NCI-H524 treated with DMSO at 0.1 percent for 48 hours (cell line): ENCODE data around the gene NEUROG3.

Source experiments
- DNase-seq: peaks from one replicate; lab custom pipeline; 2025; lab: John Stamatoyannopoulos, UW

Gene NEUROG3, protein sequence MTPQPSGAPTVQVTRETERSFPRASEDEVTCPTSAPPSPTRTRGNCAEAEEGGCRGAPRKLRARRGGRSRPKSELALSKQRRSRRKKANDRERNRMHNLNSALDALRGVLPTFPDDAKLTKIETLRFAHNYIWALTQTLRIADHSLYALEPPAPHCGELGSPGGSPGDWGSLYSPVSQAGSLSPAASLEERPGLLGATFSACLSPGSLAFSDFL

DNA sequence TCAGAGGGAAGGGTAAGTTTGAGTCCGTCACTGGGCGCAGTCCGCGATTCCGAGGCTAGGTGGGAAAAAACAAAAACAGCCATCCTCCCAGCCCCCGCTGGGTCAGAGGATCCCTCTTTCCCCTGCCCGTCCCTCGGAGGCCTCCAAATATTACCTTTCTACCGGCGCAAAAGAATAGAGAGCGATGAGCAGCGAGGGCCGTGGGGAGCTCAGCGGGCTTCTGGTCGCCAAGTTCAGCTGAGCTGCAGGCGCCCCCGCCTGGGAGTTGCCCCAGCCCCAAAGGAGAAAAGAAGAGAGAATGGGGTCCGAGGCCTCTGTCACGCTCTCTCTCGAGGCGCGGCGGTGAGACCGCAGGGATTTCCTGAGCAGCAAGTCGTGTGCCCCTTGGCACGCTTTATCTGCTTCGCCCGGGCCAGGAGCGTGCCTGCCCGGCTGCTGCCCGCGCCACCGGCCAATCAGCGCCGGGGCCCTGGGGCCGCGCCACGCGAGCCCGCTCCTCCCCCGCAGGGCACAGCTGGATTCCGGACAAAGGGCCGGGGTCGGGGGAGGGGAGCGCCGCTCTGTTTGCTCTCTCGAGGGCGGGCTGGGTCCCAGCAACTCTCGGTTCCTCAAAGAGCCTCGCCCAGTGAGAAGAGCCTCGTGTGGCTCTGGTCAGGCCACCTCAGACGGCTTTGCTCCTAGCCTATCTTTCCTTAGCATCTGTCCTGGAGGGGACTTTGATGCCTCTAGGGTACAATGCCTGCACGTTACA is at the start of gene NEUROG3:
NEUROG3 (minus strand) TSS at position 367 of the 751 bp plus-strand sequence. CDS start 379 bp downstream, outside the sequence.
- DNase-seq: no peak

DNA sequence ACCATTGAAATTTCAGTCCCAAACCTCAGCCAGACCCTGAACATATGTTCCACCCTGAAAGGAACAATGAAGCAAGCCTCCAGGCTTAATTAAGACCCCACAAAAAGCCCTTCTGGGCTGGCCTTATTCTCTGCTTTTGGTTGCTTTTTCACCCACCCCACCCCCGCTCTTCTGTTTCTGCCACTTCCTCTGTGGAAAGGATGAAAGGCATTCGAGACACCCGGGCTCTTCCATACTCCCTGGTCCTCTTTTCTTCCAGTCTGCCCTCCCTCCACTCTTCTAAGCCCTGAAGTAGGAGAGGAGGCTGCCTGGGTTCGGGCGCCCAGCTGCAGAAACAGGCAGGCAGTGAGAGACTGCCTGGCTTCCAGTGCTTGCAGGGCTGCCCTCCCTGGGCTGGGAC is 47.4 kb upstream of the NEUROG3 start:
- no peak for DNase-seq

DNA sequence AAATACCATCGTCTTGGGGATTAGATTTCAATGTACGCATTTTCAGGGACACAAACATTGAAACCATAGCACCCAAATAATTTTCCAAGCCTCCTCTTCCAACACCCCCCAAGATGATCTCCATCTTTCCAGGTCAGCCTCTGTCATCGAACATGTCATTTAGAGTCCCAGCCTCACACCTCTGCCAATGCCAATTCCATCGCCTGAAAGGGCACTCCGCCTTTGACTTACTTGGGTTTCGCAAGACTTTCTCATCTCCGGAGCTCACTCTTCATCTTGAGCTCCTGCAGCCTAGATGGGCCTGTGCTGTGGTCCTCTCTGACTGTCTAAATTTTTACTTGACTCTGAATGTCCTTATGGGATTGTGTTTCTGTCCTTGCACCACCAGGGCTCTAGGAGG is 46.4 kb upstream of the NEUROG3 start:
- DNase-seq: no peak

DNA sequence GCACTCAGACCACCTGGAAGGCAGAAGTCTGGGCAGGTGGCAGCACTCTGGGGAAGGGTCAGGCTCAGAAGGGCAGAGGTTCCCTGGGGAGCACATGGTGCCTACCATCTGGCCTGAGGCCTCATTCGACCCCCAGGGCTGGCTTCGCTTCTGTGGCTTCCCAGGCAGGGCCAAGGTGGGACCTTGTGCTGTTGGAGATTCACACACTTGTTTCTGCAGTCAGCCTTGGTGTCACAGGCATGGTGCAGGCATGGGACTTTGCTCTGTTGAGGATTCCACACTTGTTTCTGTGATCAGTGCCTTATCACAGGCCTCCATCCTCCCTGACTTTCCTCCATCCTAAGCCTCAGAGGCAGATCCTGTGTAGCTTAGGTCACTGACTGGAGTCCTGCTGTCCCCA is 45.5 kb upstream of the NEUROG3 start:
- no peak for DNase-seq

DNA sequence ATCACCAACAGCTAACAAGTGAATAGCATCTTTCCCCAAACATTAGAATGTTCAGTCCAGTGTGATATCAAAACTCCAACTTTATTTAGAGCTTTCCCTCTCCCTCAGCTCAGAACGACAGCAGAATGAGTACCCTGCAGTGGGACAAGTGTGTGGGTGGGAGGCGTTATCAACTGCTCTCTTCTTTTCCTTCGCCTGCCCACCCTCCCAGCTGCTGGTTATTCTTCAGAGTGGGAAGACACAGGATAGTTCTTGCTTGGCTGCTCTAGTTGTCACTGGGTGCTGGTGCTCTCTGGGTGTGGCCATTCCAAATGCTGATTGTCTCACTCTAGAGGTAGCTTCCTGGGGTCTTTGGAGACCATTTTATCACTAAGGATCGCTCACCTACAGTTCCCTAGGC is 43.1 kb upstream of the NEUROG3 start:
- no peak for DNase-seq

DNA sequence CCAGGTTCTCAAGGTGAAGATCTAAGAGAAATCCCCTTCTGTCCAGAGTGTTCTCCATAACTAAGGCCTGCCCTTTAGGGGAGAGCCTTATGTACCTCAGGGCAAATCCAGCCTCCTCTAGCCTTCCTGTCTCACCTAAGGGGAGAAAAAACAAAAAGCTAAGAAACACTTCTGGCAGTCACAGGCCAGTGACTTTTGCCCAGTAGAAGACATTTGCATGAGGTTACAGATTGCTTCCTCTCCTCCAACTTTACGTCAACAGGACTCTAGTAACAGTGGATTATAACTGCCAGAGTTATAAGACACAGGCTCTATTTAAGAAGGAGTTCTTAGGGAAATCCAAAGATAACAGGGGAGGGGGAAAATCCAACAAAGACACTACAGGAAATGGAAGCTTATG is 40.9 kb upstream of the NEUROG3 start:
- no peak for DNase-seq

DNA sequence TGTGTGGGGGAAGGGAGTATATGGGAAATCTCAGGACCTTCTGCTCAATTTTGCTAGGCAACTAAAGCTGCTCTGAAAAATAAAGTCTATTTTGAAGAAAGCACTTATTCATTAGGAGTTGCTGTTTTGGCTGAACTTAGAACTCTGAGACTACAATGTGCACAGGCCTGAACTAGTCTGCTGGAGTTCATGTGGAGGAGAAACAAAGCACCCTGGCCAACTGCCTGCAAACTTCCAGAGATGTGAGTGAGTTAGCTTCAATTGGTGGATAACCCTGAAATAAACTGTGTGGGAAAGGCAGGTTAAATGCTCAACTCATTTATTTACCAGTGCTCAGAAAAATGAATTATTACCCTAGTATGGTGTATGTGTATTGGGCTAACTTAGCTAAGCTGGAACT is 39.5 kb upstream of the NEUROG3 start:
- DNase-seq: no peak

DNA sequence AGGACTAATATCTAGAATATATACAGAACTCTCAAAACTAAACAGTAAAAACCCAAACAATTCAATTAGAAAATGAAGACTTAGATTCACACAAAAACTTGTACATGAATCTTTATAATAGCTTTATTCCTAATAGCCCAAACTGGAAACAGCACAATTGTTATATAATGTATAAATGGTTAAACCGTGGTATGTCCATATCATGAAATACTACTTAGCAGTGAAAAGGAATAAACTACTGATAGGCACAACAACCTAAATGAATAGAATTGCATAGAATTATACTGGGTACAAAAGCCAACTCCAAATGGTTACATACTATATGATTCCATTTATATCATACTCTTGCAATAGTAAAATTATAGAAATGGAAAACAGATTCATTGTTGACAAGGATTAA is 35.9 kb upstream of the NEUROG3 start:
- DNase-seq: no peak

DNA sequence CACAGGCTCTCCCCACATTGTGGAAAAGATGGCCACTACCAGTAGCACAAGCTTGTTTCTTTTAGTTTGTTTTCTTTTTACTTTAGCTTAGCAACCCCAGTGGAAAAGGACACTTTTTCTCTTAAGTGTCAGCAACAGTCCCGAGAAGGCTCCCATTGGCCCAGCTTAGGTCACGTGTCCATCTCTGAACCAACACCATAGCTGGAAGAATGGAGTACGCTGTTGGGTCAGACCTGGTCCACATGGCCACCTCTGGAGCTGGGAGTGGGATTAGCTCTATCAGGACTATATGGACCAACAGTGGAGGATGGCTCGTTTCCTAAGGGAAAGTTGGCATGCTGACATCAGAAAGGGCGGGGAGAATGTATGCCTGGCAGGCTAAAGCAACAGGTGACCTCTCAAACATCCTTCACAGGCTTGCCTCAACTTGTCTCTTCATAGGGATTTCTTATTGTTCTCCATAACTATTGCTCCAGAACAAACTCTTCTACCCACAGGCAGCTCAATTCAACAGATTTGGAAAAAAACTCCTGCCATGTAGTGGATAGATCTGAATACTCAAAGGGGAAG is 27.6 kb upstream of the NEUROG3 start:
- DNase-seq: no peak

DNA sequence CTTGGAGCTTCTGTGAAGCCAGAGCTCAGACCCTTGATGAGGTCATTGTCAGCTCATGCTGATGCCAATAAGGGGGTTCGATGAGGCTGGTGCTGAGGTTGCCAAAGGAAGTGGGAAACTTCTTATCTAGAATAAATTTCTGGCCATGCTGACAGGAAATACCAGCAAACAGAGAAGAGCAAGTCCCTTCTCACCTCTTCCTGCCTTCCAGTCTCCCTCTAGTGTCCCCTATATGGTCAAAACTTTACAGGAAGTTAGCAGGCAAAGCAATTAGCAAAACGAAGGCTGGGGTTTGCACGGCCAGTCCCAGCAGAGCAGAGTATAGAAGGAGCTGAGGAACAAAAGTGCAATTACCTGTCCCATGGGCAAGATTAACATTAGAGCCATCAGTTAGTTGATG is 15.1 kb upstream of the NEUROG3 start:
- no peak for DNase-seq

DNA sequence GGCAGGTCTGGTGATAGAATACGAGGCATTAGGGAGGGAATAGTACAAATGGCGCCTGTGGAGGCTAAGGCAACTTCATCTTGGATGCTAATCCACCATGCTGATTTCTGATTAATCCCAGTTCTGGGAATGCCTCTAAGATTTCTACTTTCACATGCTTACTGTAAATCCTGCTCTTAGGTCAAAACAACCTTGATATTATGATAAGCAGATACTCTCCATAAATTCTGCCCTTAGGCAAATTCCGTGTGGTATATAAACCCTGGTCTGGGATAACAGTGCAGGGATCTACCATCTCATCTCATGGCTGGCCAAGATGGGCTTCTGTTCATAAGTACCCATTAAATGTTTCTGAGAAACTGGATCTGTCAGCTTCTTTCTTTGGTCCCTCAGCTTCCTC is 11.4 kb upstream of the NEUROG3 start:
- no peak for DNase-seq

DNA sequence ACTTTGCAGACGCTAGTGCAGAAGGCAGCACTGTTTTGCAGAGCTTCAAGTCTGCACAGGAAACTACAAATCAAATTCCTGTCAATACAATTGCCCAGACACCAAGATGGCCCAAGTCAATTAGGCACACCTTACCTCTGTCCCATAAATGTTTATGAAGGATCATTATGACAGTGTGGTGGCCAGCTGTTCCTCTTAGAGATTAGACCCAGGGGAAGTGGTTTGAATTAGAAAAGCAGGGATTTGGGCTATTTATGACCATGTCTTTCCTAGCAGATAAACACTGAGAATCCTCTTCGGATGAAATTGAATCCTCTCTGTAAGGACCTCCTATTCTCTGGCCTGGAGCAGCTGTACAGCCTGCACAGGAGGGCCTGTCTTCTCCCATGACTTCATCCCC is 9.9 kb upstream of the NEUROG3 start:
- peak; percentile 83 for DNase-seq

DNA sequence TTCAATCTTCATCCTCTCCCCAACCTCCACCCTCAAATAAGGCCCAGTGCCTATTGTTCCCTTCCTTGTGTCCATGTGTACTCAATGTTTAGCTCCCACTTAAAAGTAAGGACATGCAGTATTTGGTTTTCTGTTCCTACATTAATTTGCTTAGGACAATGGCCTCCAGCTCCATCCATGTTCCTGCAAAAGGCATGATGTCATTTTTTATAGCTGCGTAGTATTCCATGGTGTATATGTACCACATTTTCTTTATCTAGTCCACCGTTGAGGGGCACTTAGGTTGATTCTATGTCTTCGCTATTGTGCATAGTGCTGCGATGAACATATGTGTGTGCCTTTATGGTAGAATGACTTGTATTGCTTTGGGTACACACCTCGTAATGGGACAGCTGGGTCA is 7.2 kb upstream of the NEUROG3 start:
- DNase-seq: no peak

DNA sequence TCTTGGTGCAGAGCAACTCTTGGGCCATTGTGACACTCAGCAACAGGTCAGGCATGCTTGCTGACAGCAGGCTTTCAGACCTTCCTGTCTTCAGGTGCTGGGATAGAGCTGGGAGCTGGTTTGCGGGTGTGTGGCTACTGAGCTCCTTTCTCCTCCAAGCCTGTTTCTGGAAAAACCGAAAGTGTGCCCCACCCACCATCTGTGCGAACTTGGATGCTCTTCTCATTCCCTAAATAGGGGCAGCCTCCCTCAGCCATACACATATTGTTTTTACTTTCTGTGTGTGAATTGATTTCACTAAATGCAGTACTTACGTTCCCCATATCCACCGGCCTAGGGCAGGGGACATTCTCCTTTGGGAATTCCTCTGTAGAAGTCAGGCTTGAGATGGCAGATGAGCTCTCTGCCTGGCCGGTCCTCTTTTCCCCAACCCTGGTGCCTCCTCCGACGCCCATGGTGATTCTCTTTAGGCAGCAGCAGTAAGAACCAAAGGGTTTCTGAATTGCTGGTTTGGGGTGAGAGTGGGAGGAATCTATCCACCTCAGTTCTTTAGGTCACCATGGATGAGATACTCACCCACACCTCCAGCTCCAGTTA is 6.3 kb upstream of the NEUROG3 start:
- no peak for DNase-seq

DNA sequence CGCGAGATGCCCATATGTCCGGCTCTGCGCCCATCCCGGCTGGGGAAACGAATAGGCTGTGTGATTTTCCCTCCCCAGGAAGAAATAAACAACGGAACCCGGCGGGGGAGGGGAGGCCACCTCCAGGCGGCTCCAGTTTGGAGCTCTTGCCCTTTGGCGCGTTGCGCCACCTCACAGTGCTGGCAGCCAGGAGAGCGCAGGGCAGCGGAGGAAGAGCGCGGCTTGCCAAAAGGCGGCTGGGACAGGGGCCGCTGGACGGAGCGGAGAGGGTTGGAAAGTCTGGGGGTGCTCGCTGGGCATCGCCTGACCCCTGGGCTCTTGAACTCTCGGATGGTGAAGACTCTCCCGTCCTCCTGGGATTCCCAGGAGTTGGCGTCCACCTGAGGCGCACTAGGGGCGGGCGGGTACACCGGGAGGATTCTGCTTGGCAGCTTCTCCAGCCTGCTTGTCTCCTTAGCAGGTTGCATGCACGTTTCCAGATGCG is 5.3 kb upstream of the NEUROG3 start:
- DNase-seq: no peak

DNA sequence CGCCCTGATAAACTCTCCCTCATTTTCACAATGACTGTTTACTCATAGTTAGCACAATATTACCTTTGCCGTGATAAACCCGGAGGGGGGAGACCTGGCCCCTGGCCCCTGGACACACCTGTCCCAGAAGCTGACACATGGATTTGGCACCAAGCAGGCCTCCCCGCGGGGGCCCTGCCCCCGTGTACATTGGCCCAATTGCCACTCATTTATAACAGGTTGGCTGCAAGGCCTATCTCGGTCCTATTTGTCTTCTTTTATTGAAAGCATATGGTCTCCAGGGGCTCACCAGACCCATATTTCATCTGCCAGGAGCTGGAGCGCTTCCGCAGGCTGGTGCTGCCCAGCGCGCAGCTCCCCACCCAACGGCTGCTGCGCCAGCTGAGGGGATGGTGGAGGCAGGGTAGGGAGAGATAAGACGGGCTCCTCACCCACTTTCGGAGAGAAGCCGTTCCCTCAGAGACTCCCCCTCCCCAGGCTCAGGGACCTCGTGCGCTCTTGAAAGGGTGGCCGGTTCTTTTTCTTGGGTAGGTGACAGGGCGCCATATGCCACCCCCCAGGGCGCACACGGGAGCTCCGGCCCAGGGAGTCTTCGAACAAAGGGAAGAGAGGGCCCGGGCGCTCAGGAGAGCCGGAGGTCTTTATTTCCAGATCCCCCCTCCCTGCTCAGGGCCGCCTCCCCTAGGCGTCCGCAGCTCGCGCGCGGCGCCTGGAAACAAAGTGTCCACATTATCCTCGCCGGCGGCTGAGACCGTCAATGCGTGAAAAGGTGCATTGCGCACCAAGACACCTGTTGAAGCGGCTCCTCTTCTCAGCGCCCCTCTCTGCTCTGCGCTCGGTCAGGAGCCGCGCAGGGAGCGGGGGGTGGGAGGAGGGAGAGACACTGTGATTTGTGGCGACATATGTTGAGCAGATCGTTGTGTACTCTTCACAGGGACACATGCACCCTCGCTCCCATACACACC is 4.3 kb upstream of the NEUROG3 start:
- DNase-seq: no peak

DNA sequence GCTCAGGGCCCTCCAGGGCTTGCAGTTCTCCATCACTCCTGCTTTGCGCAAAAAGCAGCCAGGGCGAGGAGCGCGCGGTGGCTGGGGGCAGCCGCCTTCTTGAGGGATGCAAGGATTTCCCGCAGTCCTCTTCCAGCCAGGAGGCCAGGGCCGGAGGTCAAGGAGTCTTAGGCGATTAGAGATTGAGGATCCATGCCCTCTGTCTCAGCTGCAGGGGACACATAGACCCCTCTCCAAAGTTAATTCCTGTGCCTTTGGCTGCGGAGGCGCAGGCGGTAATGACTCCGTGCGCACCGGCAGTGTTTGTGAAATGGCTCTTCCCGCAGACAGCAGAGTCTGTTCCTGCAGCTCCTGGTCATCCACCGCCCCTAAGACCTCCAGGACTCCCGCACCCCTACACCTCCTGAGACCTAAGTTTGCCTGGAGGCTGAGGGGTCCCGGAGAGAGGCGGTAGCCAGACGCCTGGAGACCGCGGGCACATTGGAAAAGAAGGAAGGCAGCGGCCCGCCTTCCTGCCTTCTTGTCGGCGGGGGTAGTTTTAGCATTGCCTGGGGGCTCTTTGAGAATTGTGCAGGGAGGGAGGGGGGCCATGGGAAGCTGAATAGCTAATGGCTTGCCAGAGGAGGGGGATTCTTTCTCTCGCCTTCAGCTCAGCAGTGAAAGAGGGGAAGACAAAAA is 3.3 kb upstream of the NEUROG3 start:
- DNase-seq: no peak

DNA sequence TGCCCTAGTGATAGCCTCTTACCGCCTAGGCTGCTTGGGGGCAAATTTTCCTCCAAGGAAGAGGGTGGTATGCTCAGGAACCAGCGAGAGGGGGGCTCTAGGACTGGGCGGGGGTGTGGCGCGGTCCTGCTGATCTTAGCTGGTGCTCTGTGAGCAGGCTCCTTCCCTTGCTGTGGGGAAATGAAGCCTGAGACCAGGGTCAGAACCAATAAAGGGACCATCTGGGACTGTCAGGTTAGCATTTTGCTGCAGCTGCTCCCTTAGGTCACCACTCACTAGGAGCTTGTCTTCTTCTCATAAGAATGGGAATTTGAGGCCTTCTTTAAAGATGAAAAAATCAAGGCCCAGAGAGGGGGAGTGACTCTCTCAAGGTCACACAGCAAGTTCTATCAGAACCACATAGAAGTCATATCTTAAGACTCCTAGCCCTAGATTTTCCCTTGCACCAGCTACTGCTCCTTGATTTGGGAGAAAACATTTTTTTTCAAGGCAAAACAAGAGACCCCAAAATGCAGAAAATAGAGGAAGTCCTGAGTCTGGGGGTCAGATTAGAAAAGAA is 2.0 kb upstream of the NEUROG3 start:
- DNase-seq: no peak

DNA sequence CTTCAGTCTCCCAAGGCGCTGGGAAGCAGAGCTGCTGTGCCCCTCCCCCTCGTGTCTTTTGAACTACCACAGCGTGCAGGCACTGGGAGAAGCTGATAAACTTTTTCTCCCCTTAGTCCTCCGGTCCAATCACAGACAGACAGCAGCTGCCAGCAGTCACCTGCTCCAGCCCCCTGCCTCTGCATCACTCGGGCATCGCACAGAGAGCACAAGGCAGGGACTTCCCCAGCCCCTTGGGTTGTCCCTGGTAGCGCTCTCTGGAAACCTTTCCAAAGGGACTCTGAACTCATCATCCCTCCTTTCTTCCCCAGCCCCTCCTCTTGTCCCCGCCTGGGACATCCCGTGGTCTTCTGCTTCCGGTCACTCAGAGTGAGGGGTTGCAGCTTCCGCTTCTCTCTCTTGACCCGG is 1.4 kb upstream of the NEUROG3 start:
- DNase-seq: no peak

DNA sequence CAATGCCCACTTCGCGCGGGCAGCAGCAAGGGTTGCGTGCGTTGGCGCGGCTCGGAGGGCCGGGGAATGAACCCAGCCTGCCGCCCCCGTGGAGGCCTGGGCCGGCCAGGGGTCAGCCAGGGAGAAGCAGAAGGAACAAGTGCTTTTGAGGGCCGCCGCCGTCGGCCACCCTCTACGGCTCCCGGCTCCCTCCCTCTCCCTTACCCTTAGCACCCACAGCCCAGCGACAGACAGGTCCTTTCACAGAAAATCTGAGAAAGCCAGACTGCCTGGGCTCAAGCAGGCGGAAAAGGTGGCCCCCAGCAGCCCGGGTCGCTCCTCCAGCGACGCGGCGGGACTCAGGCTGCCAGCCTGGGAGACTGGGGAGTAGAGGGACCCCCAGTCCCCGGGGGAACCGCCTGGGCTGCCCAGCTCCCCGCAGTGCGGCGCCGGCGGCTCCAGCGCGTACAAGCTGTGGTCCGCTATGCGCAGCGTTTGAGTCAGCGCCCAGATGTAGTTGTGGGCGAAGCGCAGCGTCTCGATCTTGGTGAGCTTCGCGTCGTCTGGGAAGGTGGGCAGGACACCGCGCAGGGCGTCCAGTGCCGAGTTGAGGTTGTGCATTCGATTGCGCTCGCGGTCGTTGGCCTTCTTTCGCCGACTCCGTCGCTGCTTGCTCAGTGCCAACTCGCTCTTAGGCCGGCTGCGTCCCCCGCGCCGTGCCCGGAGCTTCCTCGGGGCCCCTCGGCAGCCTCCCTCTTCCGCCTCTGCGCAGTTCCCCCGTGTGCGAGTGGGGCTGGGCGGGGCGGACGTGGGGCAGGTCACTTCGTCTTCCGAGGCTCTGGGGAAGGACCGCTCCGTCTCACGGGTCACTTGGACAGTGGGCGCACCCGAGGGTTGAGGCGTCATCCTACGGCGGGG is 815 bp downstream of the NEUROG3 start:
- no peak for DNase-seq
